RWPE1 (cell line): ENCODE data around the gene BNIP1.

ENCODE experiments used
- CTCF ChIA-PET: fragments of 350-600 bp; sonication (Branson Sonifier 250); formaldehyde crosslinking; extraction: SDS; loops from one replicate; lab custom pipeline; 2021; lab: Yijun Ruan, JAX
- POLR2A ChIA-PET: fragments of 400-600 bp; formaldehyde crosslinking; extraction: SDS; loops from one replicate; lab custom pipeline; 2020; ENCODE audit warnings: antibody characterized with exemption; ENCODE audit not compliant: low non-redundant PET; lab: Yijun Ruan, JAX
- DNase-seq: peaks from one replicate; pipeline ENCODE4 v3.0.0; 2012; ENCODE audit warnings: low spot score
- H3K27ac ChIP-seq: fragments of 450-650 bp; 2 replicates; pipeline ENCODE4 v1.5.1; 2017
- CTCF ChIP-seq: fragments of 450-650 bp; conservative IDR thresholded peaks from 2 replicates; pipeline ENCODE4 v1.5.1; 2017; ENCODE audit warnings: low read depth, mild to moderate bottlenecking

BNIP1 gene

GRCh38 chr5:173158366-173158765 is 14.0 kb downstream of the BNIP1 start:
- DNase-seq, result no peak
- ChIA-PET CTCF (no interaction called here), POLR2A (no interaction called here)
- TF ChIP-seq CTCF, result no peak
- no peak overlapping the region for H3K27ac ChIP-seq

- no peak overlapping the region for H3K27ac ChIP-seq
- POLR2A ChIA-PET, result no interaction called here
- CTCF ChIA-PET, result interaction anchor here (0.6 kb wide), 4 partner anchors 389 to 531 kb away, joined by 3 read pairs; no protein-coding TSS in a partner anchor
- no peak for DNase-seq
- no peak for TF ChIP-seq CTCF
Measured at GRCh38 chr5:173159256-173159655, 14.9 kb downstream of the BNIP1 start.

GRCh38 chr5:173161148-173161547 is 16.8 kb downstream of the BNIP1 start:
- CTCF ChIA-PET, result no interaction called here
- POLR2A ChIA-PET, result no interaction called here
- TF ChIP-seq CTCF, result no peak
- no peak for DNase-seq
- H3K27ac ChIP-seq, result no peak overlapping the region

GRCh38 chr5:173163219-173163618 is 18.9 kb downstream of the BNIP1 start:
- ChIA-PET CTCF (interaction anchor here (0.6 to 1.0 kb wide), 4 partner anchors 231 to 808 kb away, joined by 3 to 4 read pairs (median 3); no protein-coding TSS in a partner anchor), POLR2A (no interaction called here)
- no peak for DNase-seq
- TF ChIP-seq CTCF, result no peak
- H3K27ac ChIP-seq, result no peak overlapping the region

GRCh38 chr5:173165177-173166016 is 21.1 kb downstream of the BNIP1 start:
- POLR2A ChIA-PET, result no interaction called here
- CTCF ChIA-PET, result interaction anchor here (0.5 to 1.4 kb wide), 5 partner anchors 37 to 483 kb away, joined by 3 to 4 read pairs (median 3); no protein-coding TSS in a partner anchor
- H3K27ac ChIP-seq, result no peak overlapping the region
- no peak for TF ChIP-seq CTCF
- no peak for DNase-seq

- no peak for TF ChIP-seq CTCF
- CTCF ChIA-PET, result interaction anchor here (0.6 to 1.2 kb wide), 2 partner anchors 60 to 111 kb away, joined by 3 to 8 read pairs; no protein-coding TSS in a partner anchor
- DNase-seq, result no peak
- no peak overlapping the region for H3K27ac ChIP-seq
- POLR2A ChIA-PET, result no interaction called here
Measured at GRCh38 chr5:173172166-173172565, 27.8 kb downstream of the BNIP1 start.
